ENCODE results near the gene MYOCD.

MYOCD gene

DNA sequence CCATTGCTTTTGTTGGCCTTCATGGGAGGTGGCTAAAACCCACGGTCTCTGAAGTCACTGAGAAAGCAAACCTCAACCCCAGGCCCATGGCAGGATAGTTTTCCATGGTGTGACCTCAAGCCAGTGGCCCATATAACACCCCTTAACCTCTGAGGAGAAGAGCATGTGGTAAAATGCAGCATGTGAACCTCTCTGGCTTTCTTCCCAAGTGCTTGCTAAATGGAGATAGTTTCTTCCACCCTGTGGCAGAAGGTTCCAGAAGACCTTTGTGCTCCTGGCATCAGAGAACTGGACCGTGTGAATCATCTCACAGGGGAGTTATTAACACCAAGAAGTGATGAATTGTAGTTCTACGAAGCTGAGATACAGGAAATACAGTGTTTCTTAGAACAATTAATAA, 47.3 kb downstream of the MYOCD start:
- DNase-seq (ENCODE audit: extremely low spot score) = no peak
- ChIA-PET POLR2A (no interaction called here), CTCF (interaction anchor here (1.2 kb wide), 1 partner anchor 9 kb away, joined by 4 read pairs; no protein-coding TSS in a partner anchor)
- no peak for TF ChIP-seq CTCF (IDR thresholded peaks at IDR 0.05; ENCODE audit: control extremely low read depth, extremely low read depth, low read depth, missing control alignments)

DNA sequence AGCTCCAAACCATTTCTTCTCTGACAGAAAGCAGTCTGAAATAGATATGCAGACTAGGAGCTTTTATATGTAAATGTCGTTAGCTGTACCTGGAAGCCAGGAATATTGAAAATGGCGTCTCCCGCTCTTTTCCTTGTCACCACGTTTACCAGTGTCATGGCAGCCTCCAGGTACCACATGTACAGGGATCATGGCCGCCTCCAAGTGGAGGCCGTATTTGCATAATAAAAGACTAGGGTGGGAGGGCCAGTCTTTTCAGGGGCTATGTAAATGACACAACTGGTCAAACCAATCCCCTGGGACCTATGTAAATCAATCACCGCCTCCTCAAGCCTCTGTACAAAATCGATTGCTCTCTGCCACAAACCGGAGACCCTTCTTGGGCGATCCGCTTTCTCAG, 54.3 kb downstream of the MYOCD start:
- ChIA-PET CTCF (interaction anchor here (1.2 kb wide), 1 partner anchor 22 kb away, joined by 5 read pairs; no protein-coding TSS in a partner anchor), POLR2A (no interaction called here)
- TF ChIP-seq CTCF (IDR thresholded peaks at IDR 0.05; ENCODE audit: control extremely low read depth, extremely low read depth, low read depth, missing control alignments) = no peak
- DNase-seq (ENCODE audit: extremely low spot score) = no peak

DNA sequence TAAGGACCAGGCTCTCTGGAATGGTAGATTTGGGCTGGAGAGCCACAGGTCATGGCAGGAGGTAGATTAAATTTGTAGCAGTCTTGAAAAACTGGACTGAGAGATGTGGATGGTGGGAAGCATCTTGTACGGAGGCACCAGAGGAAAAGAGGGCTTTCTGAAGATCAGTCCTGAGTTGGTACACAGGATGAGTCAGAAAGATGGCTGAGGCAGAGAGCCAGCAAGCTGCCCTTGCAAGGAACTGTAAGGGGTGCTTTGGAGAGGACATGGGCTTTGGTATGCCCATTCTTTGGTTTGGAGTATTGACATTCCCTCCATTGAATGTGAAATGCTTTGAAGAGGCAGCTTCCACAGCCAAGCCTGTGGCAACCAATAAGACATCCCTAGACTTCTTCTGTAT, 55.9 kb downstream of the MYOCD start:
- no peak for DNase-seq (ENCODE audit: extremely low spot score)
- ChIA-PET POLR2A (no interaction called here), CTCF (no interaction called here)
- no peak for TF ChIP-seq CTCF (IDR thresholded peaks at IDR 0.05; ENCODE audit: control extremely low read depth, extremely low read depth, low read depth, missing control alignments)

DNA sequence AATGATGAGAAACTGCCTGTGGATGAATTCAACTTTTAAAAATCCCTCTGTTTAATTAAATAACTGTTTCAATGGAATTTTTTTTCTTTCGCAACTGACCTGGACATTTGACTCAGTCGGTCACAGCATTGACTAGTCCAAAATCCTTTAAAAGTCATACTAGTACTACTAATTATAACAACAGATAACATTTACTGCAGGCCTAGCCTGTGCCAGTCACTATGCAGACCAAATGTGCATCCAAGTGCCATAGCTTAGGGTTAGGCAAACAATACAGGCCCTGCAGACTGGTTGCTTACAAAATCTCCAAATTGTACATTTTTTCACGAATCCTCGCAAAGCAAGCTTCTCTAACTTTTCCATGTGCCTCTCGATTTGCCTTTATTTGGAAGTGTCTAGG, 56.6 kb downstream of the MYOCD start:
- POLR2A ChIA-PET = no interaction called here
- TF ChIP-seq CTCF (IDR thresholded peaks at IDR 0.05; ENCODE audit: control extremely low read depth, extremely low read depth, low read depth, missing control alignments) = no peak
- CTCF ChIA-PET = interaction anchor here (1.1 kb wide), 1 partner anchor 9 kb away, joined by 4 read pairs; no protein-coding TSS in a partner anchor
- DNase-seq (ENCODE audit: extremely low spot score) = no peak

DNA sequence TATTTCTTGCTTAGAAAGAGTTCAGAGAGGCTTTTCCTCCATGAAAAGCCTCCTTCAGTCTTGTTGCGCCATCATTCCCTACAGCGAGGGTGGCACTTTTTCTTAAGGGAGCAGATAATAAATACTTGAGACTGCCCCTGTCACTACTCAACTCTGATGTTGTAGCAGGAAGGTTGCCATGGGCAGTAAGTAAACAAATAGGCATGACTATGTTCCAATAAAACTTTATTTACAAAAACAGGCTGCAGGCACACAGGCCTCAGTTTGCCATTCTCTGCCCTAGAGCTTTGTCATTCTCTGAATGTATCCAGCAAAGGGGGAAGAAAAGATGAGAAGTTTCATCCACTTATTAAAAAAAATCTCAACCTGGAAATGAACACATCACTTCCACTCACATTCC, 60.4 kb downstream of the MYOCD start:
- no peak for DNase-seq (ENCODE audit: extremely low spot score)
- CTCF ChIA-PET = no interaction called here
- POLR2A ChIA-PET = no interaction called here
- TF ChIP-seq CTCF (IDR thresholded peaks at IDR 0.05; ENCODE audit: control extremely low read depth, extremely low read depth, low read depth, missing control alignments) = no peak

DNA sequence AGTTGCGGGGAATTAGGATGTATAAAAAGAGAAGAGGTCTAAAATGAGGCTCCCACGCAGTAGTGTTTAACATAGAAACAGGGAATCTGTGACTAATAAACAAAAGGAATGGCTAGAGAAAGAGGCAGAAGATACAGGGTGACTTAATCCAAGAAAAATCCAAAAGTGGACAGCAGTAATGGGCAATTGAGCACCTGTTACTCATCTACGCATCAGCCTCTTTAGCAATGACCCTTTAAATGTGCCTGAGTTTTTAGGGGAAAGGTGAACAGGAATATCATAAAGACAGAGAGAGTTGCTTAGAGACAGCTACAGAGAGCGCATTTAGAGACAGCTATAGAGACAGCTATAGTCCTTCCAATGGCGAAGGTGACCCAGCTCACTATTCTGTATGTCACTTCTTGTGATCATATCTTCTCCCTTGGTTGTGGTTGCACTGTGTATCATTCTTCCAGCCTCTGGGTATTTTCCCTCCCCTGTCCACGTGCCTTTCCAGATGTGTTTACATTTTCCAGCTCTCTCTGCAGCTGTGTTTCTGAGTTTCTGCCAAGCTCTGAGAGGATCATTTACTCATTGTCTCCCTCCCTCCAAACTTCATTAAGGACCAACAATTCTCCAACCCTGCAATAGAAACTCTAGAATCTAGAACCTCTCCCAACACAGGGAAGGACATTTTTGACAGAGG, 61.5 kb downstream of the MYOCD start:
- no peak for TF ChIP-seq CTCF (IDR thresholded peaks at IDR 0.05; ENCODE audit: control extremely low read depth, extremely low read depth, low read depth, missing control alignments)
- ChIA-PET CTCF (interaction anchor here (1.5 kb wide), 1 partner anchor 15 kb away, joined by 5 read pairs; no protein-coding TSS in a partner anchor), POLR2A (no interaction called here)
- no peak for DNase-seq (ENCODE audit: extremely low spot score)
